MM.1S (cell line): Measurements from ENCODE around the gene C14orf132.

Source experiments
- DNase-seq: peaks from one replicate; pipeline ENCODE4 v3.0.0-alpha.2; 2015
- H2AFZ ChIP-seq: fragments of 300-600 bp; sonication (generic); 2 replicates; pipeline ENCODE4 v1.6.0; 2016; ENCODE audit warnings: antibody characterized with exemption, low read length
- H3F3A ChIP-seq: fragments of 300-600 bp; sonication (generic); 2 replicates; pipeline ENCODE4 v1.6.1; 2016; ENCODE audit warnings: mild to moderate bottlenecking, antibody characterized with exemption, low read length, moderate library complexity, mixed read lengths; ENCODE audit not compliant: insufficient read depth
- H3K27ac ChIP-seq: fragments of 300-600 bp; sonication (generic); 2 replicates; pipeline ENCODE4 v1.5.1; 2016; ENCODE audit warnings: mild to moderate bottlenecking, low read length
- H3K27me3 ChIP-seq: fragments of 300-600 bp; sonication (generic); replicated peaks from 2 replicates; pipeline ENCODE4 v1.6.0; 2016; ENCODE audit warnings: low read length; ENCODE audit not compliant: insufficient read depth
- H3K36me3 ChIP-seq: fragments of 300-600 bp; sonication (generic); replicated peaks from 2 replicates; pipeline ENCODE4 v1.6.1; 2016; ENCODE audit warnings: mild to moderate bottlenecking, low read length, mixed read lengths; ENCODE audit not compliant: insufficient read depth
- H3K4me1 ChIP-seq: fragments of 300-600 bp; sonication (generic); 2 replicates; pipeline ENCODE4 v1.6.1; 2016; ENCODE audit warnings: low read length, mixed read lengths
- H3K4me2 ChIP-seq: fragments of 300-600 bp; sonication (generic); 2 replicates; pipeline ENCODE4 v1.6.0; 2016; ENCODE audit warnings: low read depth, low read length
- H3K4me3 ChIP-seq: fragments of 300-600 bp; sonication (generic); 2 replicates; pipeline ENCODE4 v1.5.1; 2016; ENCODE audit warnings: low read length, mixed read lengths
- H3K79me2 ChIP-seq: fragments of 300-600 bp; sonication (generic); 2 replicates; pipeline ENCODE4 v1.6.1; 2016; ENCODE audit warnings: mixed run types, low read length, mixed read lengths
- H3K9ac ChIP-seq: fragments of 300-600 bp; sonication (generic); 2 replicates; pipeline ENCODE4 v1.6.1; 2016; ENCODE audit warnings: low read length, mixed read lengths
- H3K9me2 ChIP-seq: fragments of 300-600 bp; sonication (generic); replicated peaks from 2 replicates; pipeline ENCODE4 v1.6.1; 2016; ENCODE audit warnings: mild to moderate bottlenecking, low read length, mixed read lengths; ENCODE audit not compliant: insufficient read depth
- H3K9me3 ChIP-seq: fragments of 300-600 bp; sonication (generic); replicated peaks from 2 replicates; pipeline ENCODE4 v1.6.1; 2016; ENCODE audit warnings: mild to moderate bottlenecking, low read length, mixed read lengths; ENCODE audit not compliant: insufficient read depth
- H4K20me1 ChIP-seq: fragments of 300-600 bp; sonication (generic); 2 replicates; pipeline ENCODE4 v1.6.1; 2016; ENCODE audit warnings: mild to moderate bottlenecking, low read length, moderate library complexity, mixed read lengths; ENCODE audit not compliant: insufficient read depth
- CTCF ChIP-seq: fragments of 300-600 bp; sonication (generic); IDR thresholded peaks from 2 replicates; pipeline ENCODE4 v1.5.1; 2016; ENCODE audit warnings: antibody characterized with exemption, low read length, mixed read lengths
- EZH2 ChIP-seq: fragments of 300-600 bp; sonication (generic); optimal IDR thresholded peaks from 2 replicates; pipeline ENCODE3; 2017; ENCODE audit warnings: low read depth, mild to moderate bottlenecking, antibody characterized with exemption, low read length, mixed read lengths
- EZH2phosphoT487 ChIP-seq: fragments of 300-600 bp; sonication (generic); IDR thresholded peaks from 2 replicates; pipeline ENCODE4 v1.6.1; 2018; ENCODE audit warnings: antibody characterized with exemption, low read length

Gene C14orf132

GRCh38 chr14:96135285-96135684, 96.1 kb downstream of the C14orf132 start:
- H3K27ac ChIP-seq, result no peak overlapping the region

GRCh38 chr14:96136371-96137005, 97.3 kb downstream of the C14orf132 start:
- H3K27me3 ChIP-seq, result no peaks in the 10 kb centered on the region
- no peaks in the 10 kb centered on the region for H3K79me2 ChIP-seq
- H3F3A ChIP-seq, result no peaks in the 10 kb centered on the region
- DNase-seq, result no peak
- no peaks in the 10 kb centered on the region for H3K9me2 ChIP-seq
- no peak overlapping the region for H3K27ac ChIP-seq
- no peak overlapping the region for H3K9ac ChIP-seq
- no peak overlapping the region for H3K4me3 ChIP-seq
- no peak overlapping the region for H3K4me2 ChIP-seq
- TF ChIP-seq EZH2phosphoT487 (no peak), EZH2 (no peak), CTCF (no peak)
- H2AFZ ChIP-seq, result no peak overlapping the region
- no peaks in the 10 kb centered on the region for H4K20me1 ChIP-seq
- no peaks in the 10 kb centered on the region for H3K4me1 ChIP-seq
- H3K36me3 ChIP-seq, result no peaks in the 10 kb centered on the region
- no peaks in the 10 kb centered on the region for H3K9me3 ChIP-seq

More at GRCh38 chr14:96135285-96135684, 96.1 kb downstream of the C14orf132 start:
- Histone ChIP-seq H3K9ac (no peak overlapping the region), H3K27me3 (no peaks in the 10 kb centered on the region), H3K4me3 (no peak overlapping the region), H3K4me2 (no peak overlapping the region), H4K20me1 (no peaks in the 10 kb centered on the region), H3K9me2 (no peaks in the 10 kb centered on the region), H3K9me3 (no peaks in the 10 kb centered on the region), H3F3A (no peaks in the 10 kb centered on the region), H2AFZ (no peak overlapping the region), H3K79me2 (no peaks in the 10 kb centered on the region), H3K36me3 (no peaks in the 10 kb centered on the region), H3K4me1 (no peaks in the 10 kb centered on the region)
- DNase-seq, result no peak
- TF ChIP-seq CTCF, result no peak
- no peak for TF ChIP-seq EZH2phosphoT487
- no peak for TF ChIP-seq EZH2

- H3K9ac ChIP-seq, result no peak overlapping the region
- H3F3A ChIP-seq, result no peaks in the 10 kb centered on the region
- H3K9me3 ChIP-seq, result no peaks in the 10 kb centered on the region
- no peaks in the 10 kb centered on the region for H3K36me3 ChIP-seq
- H3K4me3 ChIP-seq, result no peak overlapping the region
- no peak for TF ChIP-seq EZH2phosphoT487
- TF ChIP-seq EZH2, result no peak
- no peak for TF ChIP-seq CTCF
- H3K4me2 ChIP-seq, result no peak overlapping the region
- H3K4me1 ChIP-seq, result no peaks in the 10 kb centered on the region
- no peaks in the 10 kb centered on the region for H3K9me2 ChIP-seq
- no peaks in the 10 kb centered on the region for H3K27me3 ChIP-seq
- H3K27ac ChIP-seq, result no peak overlapping the region
- H4K20me1 ChIP-seq, result no peaks in the 10 kb centered on the region
- H2AFZ ChIP-seq, result no peak overlapping the region
- H3K79me2 ChIP-seq, result no peaks in the 10 kb centered on the region
- no peak for DNase-seq
Observed at GRCh38 chr14:96138241-96138640, 99.1 kb downstream of the C14orf132 start.
